HG03354 (cell line): ENCODE measurements around the gene GARNL3.

Experiments
- ATAC-seq: cut with Tn5 transposase; IDR thresholded peaks from one replicate; pipeline ENCODE4 v1.9.1; 2021; ENCODE audit warnings: mild to moderate bottlenecking; ENCODE audit not compliant: unreplicated experiment, poor library complexity, severe bottlenecking

The GARNL3 gene

GRCh38 chr9:127264462-127265219, at the start of gene GARNL3:
TSS of gene GARNL3 (plus strand) at chr9:127264774. CDS start at chr9:127264878, 104 bp downstream.
- no peak for ATAC-seq

DNA sequence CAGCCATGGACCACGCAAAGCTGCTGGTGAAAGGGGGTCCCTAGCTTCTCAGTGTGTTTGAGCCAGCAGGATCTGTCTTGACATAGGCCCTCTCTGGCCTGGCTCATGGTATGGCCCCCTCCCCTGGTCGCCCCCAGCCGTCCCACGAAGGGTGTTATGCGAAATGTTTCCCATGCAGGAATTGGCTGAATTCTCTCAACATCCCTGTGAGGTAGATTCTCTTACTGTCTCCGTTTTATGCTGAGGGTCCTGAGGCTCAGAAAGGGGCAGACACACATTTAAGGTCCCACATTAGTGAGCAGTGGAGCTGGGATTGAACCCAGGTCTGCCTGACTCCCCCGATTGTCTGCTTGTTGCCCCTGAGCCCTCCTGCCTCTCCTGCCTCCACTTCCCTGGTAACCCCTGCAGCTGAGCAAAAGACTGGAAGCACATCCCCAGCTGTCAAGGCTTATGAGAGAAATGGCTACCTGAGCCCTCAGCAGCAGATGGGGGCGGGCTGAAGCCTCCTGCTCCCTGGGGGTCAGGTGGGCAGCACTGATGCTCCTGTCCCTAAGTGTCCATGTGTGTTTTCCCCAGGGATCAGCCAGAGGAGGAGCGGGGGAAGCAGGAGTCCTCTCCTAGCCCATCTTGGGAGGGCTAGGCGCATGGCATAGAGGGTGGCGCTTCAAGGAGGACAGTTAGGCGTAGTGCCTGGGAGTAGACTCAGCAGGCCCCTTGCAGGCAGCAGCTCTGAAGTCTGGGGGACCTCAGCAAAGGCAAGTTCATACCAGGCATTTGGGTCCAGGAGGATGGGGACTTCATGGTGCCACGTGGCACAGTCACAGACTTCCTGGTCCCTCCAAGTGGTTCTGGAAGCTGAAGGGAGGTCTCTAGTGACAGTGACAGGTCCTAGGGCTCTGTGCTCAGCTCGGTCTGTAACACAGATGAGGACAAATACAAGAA, 49.0 kb upstream of the GARNL3 start:
- ATAC-seq, result no peak

DNA sequence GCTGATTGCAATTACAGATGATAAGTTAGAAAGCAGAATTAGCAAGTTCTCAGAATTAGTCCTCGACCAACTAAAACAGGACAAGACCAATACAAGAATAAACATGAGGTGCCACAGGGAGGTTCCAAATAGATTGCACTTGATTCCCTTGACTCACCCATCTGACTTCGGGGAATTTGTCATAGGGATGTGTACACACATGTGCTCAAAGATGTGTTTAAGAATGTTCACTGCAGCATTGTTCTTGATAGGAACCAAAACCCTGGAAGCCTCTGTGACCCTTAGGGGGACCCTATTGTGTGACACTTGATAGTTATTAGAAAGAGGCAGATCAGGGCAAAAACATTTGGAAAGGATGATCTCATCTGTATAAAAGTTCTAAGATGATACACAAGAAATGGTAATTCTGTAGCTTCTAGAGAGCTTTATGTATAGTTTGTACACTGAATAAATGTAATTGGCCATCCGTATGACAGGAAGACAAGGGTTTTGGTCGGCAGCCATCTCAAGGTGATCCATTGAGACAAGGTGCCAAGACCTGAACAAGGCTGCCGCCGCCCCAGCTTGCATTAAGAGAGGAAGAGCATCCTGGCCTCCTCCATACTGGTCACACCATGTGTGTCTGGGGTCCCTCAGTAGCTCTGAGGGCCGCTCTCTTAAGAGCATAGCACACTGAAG, 48.2 kb upstream of the GARNL3 start:
- ATAC-seq, result no peak

DNA sequence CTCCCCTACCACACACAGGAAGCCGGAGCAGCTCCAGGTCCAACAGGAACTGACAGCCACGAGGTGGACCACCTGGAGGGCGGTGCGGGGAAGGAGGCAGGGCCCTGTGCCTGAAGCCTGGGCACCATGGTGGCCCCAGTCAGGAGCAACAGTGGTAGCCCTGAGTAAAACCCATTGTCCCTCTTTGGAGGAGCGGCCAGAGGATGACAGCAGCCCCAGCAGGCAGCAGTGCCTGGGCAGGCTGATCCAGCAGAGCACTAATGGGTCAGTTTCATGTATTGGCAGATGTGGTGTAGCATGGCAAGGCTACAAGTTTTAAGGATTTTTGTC, 47.7 kb upstream of the GARNL3 start:
- no peak for ATAC-seq

- ATAC-seq, result no peak
These were observed 45.8 kb upstream of the GARNL3 start for GRCh38 chr9:127218818-127219217.

DNA sequence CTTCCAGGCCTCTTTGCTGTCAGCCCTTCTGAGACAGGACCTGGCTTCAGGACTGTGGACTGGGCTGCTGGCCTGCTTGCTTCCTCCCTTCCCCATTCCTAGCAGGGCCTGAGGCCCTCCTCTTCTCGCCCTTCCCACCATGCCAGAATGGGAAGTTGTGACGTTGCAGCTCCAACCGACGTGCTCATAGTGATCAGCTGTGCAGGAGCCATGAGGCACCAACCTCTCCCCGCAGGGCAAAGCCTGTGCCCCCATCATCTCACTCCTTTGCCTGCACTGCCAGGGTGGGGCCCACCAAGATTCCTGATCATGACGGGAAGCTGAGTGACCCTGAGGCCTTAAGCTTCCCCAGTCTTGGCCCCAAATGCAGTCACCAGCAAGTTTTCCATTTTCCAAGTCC, 45.1 kb upstream of the GARNL3 start:
- no peak for ATAC-seq

DNA sequence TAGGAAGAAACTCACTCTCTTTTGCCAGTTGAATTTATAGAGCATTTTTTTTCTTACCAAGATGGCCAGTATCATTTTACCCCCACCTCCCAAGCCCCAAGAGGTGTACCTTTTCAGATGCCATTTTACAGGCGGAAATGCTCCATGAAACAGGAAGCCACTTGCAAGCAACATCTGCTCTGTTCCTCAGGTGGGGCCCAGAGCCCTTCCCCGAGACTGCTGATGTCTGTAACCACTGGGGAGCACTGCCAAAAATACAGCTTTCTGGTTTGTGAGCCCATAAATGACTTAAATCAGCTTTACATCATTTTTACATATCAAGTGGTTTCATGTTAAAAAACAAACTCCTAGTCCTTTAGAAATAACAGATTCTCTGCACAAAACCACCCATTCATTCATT, 42.9 kb upstream of the GARNL3 start:
- no peak for ATAC-seq

GRCh38 chr9:127222388-127223095, 42.0 kb upstream of the GARNL3 start:
- no peak for ATAC-seq

GRCh38 chr9:127223266-127223665, 41.3 kb upstream of the GARNL3 start:
- no peak for ATAC-seq

DNA sequence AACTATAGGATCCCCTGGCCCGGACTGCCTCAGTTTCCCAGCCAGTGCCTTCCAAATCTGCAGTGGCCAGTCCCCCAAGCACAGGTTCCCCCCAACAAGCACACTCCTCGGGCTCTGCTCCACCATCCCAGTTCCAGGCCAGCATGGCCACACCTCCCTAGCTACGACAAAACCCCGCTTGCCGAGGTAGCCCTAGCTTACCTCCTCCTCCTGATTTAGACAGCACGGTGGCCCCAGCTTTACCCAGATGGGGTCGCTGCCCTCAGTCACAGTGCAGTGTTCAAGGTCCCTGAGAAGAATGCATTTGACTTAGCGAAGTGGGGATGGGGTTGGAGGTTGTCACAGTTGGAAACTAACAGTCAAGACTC, 40.8 kb upstream of the GARNL3 start:
- no peak for ATAC-seq

DNA sequence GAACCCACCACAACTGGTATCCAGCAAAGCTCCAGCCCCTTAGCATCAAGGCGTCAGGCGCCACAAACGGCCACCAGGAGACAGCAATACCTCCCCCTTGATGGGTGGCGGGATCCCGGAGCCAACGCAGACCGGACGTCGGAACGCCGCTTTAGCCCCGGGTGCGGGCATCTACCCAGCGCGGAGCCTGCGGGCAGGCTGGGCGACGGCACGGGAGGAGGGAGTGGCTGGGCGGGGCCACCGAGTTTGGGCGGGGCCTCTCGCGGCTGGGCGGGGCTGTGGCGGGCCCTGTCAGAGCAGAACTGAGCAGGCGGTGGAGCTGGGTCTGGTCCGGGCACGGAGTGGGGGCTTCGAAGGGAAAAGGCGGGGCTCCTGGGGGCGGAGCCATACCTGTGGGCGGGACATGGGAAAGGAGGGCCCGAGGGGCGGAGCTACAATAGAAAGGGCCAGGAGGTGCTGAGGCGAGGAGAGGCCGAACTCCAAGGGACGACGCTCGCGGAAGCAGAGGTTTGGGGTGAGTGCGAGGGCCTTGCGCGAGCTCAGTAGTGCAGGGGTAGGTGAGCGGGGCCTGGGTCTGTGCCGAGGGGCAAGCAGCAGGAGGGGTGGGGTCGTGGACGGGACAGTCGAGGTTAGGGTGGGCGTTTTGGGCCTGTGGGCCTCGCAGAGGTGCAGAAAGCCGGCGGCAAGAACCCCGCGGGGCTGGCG, 40.2 kb upstream of the GARNL3 start:
- peak; percentile 69 for ATAC-seq

DNA sequence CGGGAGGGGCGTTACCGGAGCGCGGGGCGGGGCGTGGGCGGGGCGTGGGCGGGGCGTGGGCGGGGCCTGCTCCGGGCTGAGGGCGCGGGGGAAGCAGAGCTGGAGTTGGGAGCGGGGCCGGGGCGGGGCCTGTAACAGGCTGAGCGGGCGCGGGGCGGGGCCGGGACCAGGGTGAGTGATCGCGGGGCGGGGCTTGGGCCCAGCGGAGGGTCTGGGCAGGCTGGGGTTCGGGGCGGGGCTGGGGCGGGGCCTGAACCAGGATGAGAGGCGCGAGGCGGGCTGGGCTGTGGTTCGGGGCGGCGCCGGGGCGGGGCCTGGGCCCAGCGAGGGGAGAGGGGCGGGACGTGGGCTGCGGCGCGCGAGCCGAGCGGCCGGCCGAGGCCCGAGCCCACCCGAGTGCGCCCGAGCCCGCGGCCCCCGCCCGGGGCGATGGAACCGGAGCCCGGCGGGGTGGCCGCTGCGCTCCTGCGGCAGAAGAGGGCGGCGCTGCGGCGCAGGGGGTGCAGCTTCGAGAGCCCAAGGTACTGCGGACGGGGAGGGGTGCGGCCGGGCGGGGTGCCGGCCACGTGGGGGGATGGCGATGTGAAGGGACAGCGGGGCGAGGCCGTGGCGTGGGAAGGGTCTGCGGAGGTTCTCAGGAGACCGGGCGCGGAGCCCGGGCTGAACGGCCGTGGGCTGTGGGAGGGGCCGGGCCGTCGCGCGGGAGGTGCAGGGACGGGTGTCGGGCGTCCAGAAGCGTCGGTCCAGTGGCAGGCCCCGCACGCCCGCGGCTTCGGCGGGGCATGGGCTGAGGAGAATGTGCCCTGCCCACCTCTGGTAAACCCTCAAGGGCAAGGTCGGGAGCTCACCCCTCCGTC, 39.5 kb upstream of the GARNL3 start:
- peak; percentile 50 for ATAC-seq

- no peak for ATAC-seq
These were observed 38.6 kb upstream of the GARNL3 start for GRCh38 chr9:127225801-127226625.

DNA sequence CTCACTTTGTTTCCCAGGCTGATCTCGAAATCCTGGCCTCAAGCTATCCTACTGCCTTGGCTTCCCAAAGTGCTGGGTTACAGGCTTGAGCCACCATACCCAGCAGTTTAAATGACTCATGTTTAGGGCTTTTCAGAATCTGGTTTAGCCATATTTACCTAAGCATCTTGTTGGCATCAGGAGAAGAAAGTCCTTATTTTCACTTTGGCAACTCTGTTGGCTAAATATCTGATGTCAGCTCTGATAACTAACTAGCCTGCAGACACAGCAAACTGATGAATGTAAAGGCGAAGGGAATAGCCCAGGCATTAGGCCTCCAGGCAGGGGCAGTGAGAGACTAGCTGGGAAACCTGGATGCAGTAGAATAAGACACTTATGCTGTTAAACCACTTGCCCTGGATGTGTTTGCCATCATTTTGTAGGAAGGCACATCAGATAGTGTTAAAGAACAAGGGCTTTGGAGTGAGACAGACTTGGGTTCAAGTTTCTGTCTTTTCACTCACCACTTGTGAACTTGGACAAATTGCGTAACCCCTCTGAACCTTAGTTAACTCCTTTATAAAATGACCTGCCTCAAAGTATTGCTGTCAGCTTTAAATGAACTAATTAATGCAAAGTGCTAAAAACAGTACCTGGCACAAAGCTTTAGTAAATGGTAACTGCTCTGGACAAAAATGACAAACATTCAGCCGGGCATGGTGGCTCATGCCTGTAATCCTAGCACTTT, 34.7 kb upstream of the GARNL3 start:
- ATAC-seq, result no peak

DNA sequence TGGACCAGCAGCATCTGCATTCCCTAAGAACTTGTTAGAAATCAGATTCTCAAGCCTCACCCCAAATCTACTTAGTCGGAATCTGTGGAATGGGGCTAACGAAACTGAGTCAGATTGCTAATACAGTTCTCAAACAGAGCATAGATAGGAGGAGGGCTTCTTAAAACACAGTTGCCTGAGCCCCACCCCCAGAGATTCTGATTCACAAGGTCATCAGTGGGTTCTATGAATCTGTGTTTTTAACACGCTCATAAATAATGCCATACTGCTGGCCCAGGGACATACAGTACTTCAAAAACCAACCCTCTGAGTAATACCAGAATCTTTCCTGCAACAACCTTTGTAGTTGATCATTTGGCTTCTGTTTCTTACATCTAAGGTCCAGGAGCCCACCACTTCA, 32.9 kb upstream of the GARNL3 start:
- ATAC-seq, result no peak

DNA sequence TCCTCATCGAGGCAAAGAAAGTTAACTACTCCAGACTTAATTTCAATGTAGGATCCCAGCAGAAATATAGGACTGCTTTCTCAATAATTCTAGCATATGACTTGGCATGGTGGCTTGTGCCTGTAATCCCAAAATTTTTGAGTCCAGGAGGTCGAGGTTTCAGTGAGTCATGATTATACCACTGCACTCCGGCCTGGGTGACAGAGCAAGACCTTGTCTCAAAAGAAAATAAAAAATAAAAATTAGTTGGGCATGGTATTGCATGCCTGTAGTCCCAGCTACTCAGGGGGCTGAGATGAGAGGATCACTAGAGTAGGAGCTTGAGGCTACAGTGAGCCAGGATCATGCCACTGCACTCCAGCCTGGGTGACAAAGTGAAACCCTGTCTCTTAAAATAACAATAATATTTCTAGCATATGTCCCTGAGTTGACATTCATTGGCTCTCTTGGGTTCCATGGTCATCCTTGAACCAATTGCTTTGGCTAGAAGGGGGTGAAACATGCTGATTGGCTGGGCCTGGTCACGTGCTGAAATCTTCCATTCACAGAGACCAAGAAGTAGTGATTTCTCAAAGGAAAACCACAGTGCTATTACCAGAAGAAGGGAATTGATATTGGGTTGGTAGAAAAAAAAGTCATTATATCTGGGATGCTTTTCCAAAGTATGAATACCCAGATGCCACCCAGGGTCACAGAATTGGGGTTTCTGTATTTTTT, 31.6 kb upstream of the GARNL3 start:
- no peak for ATAC-seq
